Astrocyte (in vitro differentiated cells and primary cell): ENCODE data around the gene RBPJL.

Source experiments
- CTCF ChIP-seq: IDR thresholded peaks from 2 replicates; pipeline ENCODE4 v1.5.1; 2011; ENCODE audit warnings: low read depth, mild to moderate bottlenecking, inconsistent platforms, low read length, moderate library complexity; ENCODE audit not compliant: insufficient read depth
- EZH2 ChIP-seq: IDR thresholded peaks from 2 replicates; pipeline ENCODE4 v1.6.1; 2012; ENCODE audit warnings: mild to moderate bottlenecking, low read length, inconsistent platforms; ENCODE audit not compliant: insufficient read depth

- no peak for TF ChIP-seq CTCF
- no peak for TF ChIP-seq EZH2
Measured at GRCh38 chr20:45299786-45300185, 6.9 kb upstream of the RBPJL start.
